HEK293T (cell line): Measurements from ENCODE around the gene MYBL2.

Experiments
- CTCF ChIA-PET: fragments of 350-600 bp; formaldehyde crosslinking; extraction: SDS; loops from one replicate; lab custom pipeline; 2021; ENCODE audit warnings: antibody characterized with exemption, inconsistent platforms; lab: Yijun Ruan, JAX
- POLR2A ChIA-PET: fragments of 350-600 bp; formaldehyde crosslinking; extraction: SDS; loops from one replicate; lab custom pipeline; 2020; ENCODE audit warnings: antibody characterized with exemption, inconsistent platforms; lab: Yijun Ruan, JAX
- DNase-seq: peaks from one replicate; pipeline ENCODE4 v3.0.0; 2012; ENCODE audit warnings: mixed read lengths; ENCODE audit errors: extremely low spot score
- ARNT ChIP-seq: fragments of 450-650 bp; IDR thresholded peaks from 2 replicates; pipeline ENCODE4 v1.6.1; 2017; ENCODE audit warnings: mild to moderate bottlenecking
- BHLHE40 ChIP-seq: fragments of 450-650 bp; IDR thresholded peaks from 2 replicates; pipeline ENCODE4 v1.6.1; 2016; ENCODE audit warnings: mild to moderate bottlenecking, moderate library complexity, borderline replicate concordance
- CTBP1 ChIP-seq: fragments of 450-650 bp; IDR thresholded peaks from 2 replicates; pipeline ENCODE4 v1.6.1; 2016; ENCODE audit warnings: borderline replicate concordance
- ELF4 ChIP-seq: fragments of 450-650 bp; IDR thresholded peaks from 2 replicates; pipeline ENCODE4 v1.6.1; 2017; ENCODE audit warnings: antibody characterized with exemption
- FOXA1 ChIP-seq: fragments of 450-650 bp; IDR thresholded peaks from 2 replicates; pipeline ENCODE4 v1.6.1; 2016; ENCODE audit warnings: mild to moderate bottlenecking
- FOXK2 ChIP-seq: fragments of 450-650 bp; IDR thresholded peaks from 2 replicates; pipeline ENCODE4 v1.6.1; 2016; ENCODE audit warnings: mild to moderate bottlenecking
- FOXM1 ChIP-seq: fragments of 450-650 bp; IDR thresholded peaks from 2 replicates; pipeline ENCODE4 v1.6.1; 2017; ENCODE audit warnings: mild to moderate bottlenecking, borderline replicate concordance
- HDGF ChIP-seq: fragments of 450-650 bp; IDR thresholded peaks from 2 replicates; pipeline ENCODE4 v1.6.1; 2017; ENCODE audit warnings: antibody characterized with exemption, borderline replicate concordance
- L3MBTL2 ChIP-seq: fragments of 450-650 bp; conservative IDR thresholded peaks from 2 replicates; pipeline ENCODE4 v1.6.1; 2016; ENCODE audit warnings: mild to moderate bottlenecking
- LEF1 ChIP-seq: fragments of 450-650 bp; IDR thresholded peaks from 2 replicates; pipeline ENCODE4 v1.6.1; 2017; ENCODE audit warnings: mild to moderate bottlenecking, borderline replicate concordance
- NFRKB ChIP-seq: fragments of 450-650 bp; IDR thresholded peaks from 2 replicates; pipeline ENCODE4 v1.6.1; 2016; ENCODE audit warnings: mild to moderate bottlenecking, moderate library complexity
- SP1 ChIP-seq: fragments of 450-650 bp; IDR thresholded peaks from 2 replicates; pipeline ENCODE4 v1.6.1; 2017
- SUZ12 ChIP-seq: fragments of 450-650 bp; IDR thresholded peaks from 2 replicates; pipeline ENCODE4 v1.6.1; 2016; ENCODE audit warnings: mild to moderate bottlenecking
- TARDBP ChIP-seq: fragments of 450-650 bp; IDR thresholded peaks from 2 replicates; pipeline ENCODE4 v1.6.1; 2016
- ZNF384 ChIP-seq: fragments of 450-650 bp; IDR thresholded peaks from 2 replicates; pipeline ENCODE4 v1.6.1; 2016
- TF ChIP-seq, protein P1 (sequence below): fragments of 450-650 bp; IDR thresholded peaks from 2 replicates; pipeline ENCODE4 v1.6.1; 2016

Gene MYBL2

DNA sequence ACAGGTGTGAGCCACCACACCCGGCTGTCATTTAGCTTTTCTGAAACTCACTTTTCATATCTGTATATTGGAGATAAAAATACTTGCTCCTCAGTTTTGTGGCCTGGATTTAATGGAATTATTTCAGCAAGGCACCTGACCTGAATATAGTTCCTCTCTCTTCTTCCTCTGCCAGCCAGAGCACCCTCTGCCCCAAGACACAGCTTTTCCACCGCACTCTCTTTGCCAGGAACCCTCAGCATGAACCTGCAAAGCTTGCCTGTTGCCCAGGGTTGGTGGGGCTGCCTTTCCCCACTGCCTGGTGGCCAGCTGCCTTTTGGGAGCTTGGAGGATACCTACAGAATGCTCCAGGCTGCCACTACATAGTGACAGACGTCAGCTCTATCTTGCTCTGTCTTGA, 56.8 kb downstream of the MYBL2 start:
- TF ChIP-seq SP1 (no peak), ELF4 (no peak), FOXK2 (no peak)
- CTCF ChIA-PET: no interaction called here
- no peak for DNase-seq
- POLR2A ChIA-PET: no interaction called here

DNA sequence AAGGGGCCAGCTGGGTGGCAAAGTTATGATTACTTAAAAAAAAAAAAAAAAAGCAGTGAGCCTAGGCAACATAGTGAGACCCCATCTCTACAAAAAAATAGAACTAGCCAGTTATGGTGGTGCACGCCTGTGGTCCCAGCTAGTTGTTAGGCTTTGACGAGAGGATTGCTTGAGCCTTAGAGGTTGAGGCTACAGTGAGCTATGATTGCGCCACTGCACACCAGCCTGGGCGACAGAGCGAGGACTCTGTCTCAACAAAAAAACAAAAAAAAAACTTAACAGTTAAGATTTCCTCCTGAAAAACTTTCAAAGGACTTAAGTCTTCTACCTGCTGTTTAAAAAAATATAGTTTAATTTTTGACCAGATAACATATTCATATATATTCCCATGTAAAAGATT, 57.5 kb downstream of the MYBL2 start:
- POLR2A ChIA-PET: no interaction called here
- CTCF ChIA-PET: no interaction called here
- TF ChIP-seq FOXM1: no peak
- TF ChIP-seq ELF4: no peak
- TF ChIP-seq NFRKB: no peak
- no peak for TF ChIP-seq FOXK2
- TF ChIP-seq ARNT: no peak
- TF ChIP-seq, protein P1, sequence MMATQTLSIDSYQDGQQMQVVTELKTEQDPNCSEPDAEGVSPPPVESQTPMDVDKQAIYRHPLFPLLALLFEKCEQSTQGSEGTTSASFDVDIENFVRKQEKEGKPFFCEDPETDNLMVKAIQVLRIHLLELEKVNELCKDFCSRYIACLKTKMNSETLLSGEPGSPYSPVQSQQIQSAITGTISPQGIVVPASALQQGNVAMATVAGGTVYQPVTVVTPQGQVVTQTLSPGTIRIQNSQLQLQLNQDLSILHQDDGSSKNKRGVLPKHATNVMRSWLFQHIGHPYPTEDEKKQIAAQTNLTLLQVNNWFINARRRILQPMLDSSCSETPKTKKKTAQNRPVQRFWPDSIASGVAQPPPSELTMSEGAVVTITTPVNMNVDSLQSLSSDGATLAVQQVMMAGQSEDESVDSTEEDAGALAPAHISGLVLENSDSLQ: no peak
- TF ChIP-seq CTBP1: no peak
- no peak for TF ChIP-seq SP1
- TF ChIP-seq ZNF384: no peak
- no peak for TF ChIP-seq SUZ12
- no peak for TF ChIP-seq HDGF
- no peak for TF ChIP-seq LEF1
- TF ChIP-seq TARDBP: no peak
- TF ChIP-seq FOXA1: no peak
- DNase-seq: no peak

GRCh38 chr20:43725666-43726065, 58.8 kb downstream of the MYBL2 start:
- ChIA-PET CTCF (no interaction called here), POLR2A (interaction anchor here (0.7 kb wide), 1 partner anchor 268 kb away, joined by 3 read pairs; the partner anchor contains the start of gene SRSF6)
- no peak for TF ChIP-seq FOXK2
- TF ChIP-seq ARNT: no peak
- no peak for TF ChIP-seq ZNF384
- no peak for TF ChIP-seq TARDBP
- no peak for TF ChIP-seq NFRKB
- TF ChIP-seq, protein P1: no peak
- TF ChIP-seq LEF1: no peak
- no peak for TF ChIP-seq FOXM1
- no peak for TF ChIP-seq CTBP1
- TF ChIP-seq SP1: no peak
- TF ChIP-seq SUZ12: no peak
- no peak for TF ChIP-seq ELF4
- TF ChIP-seq HDGF: no peak
- TF ChIP-seq L3MBTL2: no peak
- no peak for TF ChIP-seq FOXA1
- no peak for TF ChIP-seq BHLHE40
- DNase-seq: no peak

DNA sequence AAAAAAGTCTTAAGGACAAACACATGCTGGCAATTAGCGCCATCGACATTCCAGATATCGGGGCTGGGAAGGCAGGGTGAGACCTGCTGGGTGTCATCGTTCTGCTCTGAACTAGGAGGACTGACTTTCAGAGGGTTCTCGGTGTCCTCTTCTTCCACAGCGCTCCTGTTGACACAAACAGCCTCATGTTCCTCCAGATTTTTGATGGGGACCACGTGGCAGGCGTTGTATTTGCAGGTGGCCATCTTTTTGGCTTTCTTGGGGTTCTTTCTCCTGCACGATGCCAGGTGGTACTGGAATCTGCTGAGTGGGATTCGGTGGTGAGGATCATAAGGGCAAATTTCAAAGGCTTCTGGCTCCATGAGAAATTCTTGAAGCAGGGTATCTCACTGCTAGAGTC, 59.4 kb downstream of the MYBL2 start:
- ChIA-PET POLR2A (interaction anchor here (0.7 kb wide), 1 partner anchor 269 kb away, joined by 3 read pairs; the partner anchor contains the start of gene SRSF6), CTCF (no interaction called here)
- TF ChIP-seq FOXM1 (no peak), BHLHE40 (no peak), ELF4 (no peak), TARDBP (no peak), ZNF384 (no peak), SUZ12 (no peak)
- no peak for DNase-seq

- TF ChIP-seq TARDBP (no peak), HDGF (no peak), NFRKB (no peak), BHLHE40 (no peak), L3MBTL2 (no peak), LEF1 (no peak), ZNF384 (no peak), SP1 (no peak), FOXA1 (no peak), FOXM1 (no peak), CTBP1 (no peak), ARNT (no peak), SUZ12 (no peak), ELF4 (no peak), FOXK2 (no peak)
- TF ChIP-seq, protein P1: no peak
- ChIA-PET CTCF (no interaction called here), POLR2A (interaction anchor here (0.8 kb wide), 1 partner anchor 10 kb away, joined by 3 read pairs; no protein-coding TSS in a partner anchor)
- DNase-seq: no peak
These were observed 60.0 kb downstream of the MYBL2 start, which contains the start of gene GTSF1L for GRCh38 chr20:43726811-43727338. Gene GTSF1L (minus strand): TSS chr20:43727002. CDS start chr20:43726694, 308 bp downstream.

DNA sequence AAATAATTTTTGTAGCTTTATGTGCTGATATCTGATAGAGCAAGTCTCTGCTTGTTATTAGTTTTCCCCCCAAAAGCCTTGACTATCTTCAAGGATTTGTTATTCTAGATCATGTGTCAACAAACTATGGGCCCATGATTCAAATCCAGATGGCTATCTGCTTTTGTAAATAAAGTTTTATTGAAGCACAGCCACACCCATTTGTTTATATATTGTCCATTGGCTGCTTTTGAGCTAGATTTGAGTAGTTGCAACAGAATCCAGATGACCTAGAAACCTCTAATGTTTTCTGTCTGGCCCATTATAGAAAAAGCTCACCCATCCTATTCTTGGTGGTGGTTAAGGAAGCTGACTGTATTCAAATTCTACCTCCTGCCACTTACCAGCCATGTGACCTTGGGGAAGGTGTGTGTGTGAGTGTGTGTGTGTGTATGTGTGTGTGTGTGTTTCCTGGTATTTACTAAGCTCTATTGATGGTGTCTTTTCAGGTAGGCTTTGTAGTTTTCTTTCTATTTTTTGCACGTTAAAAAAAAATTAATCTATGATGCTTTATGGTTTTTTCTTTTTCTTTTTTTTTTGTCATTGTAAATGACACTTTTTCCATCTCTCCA, 61.2 kb downstream of the MYBL2 start:
- DNase-seq: no peak
- no peak for TF ChIP-seq ELF4
- no peak for TF ChIP-seq L3MBTL2
- no peak for TF ChIP-seq HDGF
- TF ChIP-seq LEF1: no peak
- TF ChIP-seq FOXK2: no peak
- TF ChIP-seq, protein P1: no peak
- no peak for TF ChIP-seq ARNT
- TF ChIP-seq TARDBP: no peak
- TF ChIP-seq NFRKB: no peak
- ChIA-PET POLR2A (no interaction called here), CTCF (no interaction called here)
